Uterus (tissue), 2 donors: ENCODE measurements around the gene TBL1X.

Experiments used
- POLR2A ChIP-seq, 2 donors: fragments of 450-650 bp; IDR thresholded peaks; one replicate each; pipeline ENCODE4 v1.6.1; 2016; ENCODE audit warnings: antibody characterized with exemption in 2 of 2, mild to moderate bottlenecking in 1 of 2, moderate library complexity in 1 of 2
- TF ChIP-seq, protein P1 (sequence below), 4 experiments: fragments of 200-600 bp in 2 of 4; fragments of 450-650 bp in 2 of 4; sonication (generic) in 2 of 4; IDR thresholded peaks; one replicate each; pipeline ENCODE4 v1.5.1; 2016 to 2019; ENCODE audit warnings: antibody characterized with exemption in 4 of 4, mild to moderate bottlenecking in 2 of 4, moderate library complexity in 1 of 4

DNA sequence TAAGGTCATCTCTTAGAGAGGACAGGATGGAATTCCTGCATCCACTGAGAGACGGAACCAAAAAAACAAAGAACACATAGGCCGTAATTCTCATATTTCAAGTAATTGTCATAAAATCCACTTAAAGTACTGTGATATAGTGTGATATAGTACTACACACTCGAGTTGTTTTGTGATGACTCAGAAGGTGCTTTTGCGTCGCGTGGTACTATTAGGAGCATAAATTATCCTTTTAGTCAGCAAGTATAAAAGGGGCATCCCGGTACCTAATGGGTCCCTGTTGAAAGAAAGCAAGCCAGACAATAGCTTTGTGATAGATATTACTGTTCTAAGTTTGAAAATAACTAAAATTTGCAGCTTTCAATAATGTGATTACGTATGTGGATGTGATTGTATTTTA lies 245.5 kb downstream of the TBL1X start:
- TF ChIP-seq, protein P1, sequence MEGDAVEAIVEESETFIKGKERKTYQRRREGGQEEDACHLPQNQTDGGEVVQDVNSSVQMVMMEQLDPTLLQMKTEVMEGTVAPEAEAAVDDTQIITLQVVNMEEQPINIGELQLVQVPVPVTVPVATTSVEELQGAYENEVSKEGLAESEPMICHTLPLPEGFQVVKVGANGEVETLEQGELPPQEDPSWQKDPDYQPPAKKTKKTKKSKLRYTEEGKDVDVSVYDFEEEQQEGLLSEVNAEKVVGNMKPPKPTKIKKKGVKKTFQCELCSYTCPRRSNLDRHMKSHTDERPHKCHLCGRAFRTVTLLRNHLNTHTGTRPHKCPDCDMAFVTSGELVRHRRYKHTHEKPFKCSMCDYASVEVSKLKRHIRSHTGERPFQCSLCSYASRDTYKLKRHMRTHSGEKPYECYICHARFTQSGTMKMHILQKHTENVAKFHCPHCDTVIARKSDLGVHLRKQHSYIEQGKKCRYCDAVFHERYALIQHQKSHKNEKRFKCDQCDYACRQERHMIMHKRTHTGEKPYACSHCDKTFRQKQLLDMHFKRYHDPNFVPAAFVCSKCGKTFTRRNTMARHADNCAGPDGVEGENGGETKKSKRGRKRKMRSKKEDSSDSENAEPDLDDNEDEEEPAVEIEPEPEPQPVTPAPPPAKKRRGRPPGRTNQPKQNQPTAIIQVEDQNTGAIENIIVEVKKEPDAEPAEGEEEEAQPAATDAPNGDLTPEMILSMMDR (IDR thresholded peaks at IDR 0.05) = no peak
- no peak for TF ChIP-seq POLR2A (IDR thresholded peaks at IDR 0.05)
